Upper lobe of left lung (tissue), 6 donors: ENCODE results near the gene NAPB. TPM values are rescaled to one million over a fixed set of nuclear protein-coding genes. Genes with fewer than 3 reads are reported as not detected.

Experiments used
- ATAC-seq, 2 donors: fragments of 200-7000 bp; cut with Tn5 transposase; one replicate each; pipeline ENCODE4 v1.9.1; 2022; ENCODE audit warnings: mild to moderate bottlenecking in 2 of 2, moderate library complexity in 2 of 2; ENCODE audit not compliant: low FRiP score in 2 of 2
- DNase-seq, 2 donors: peaks; one replicate each; pipeline ENCODE4 v3.0.0-alpha.2; 2019 to 2020
- H3K27ac ChIP-seq, 4 donors: fragments of 200-600 bp; sonication (generic); one replicate each; pipeline ENCODE4 v1.5.1; 2016 to 2019
- H3K27me3 ChIP-seq, 4 donors: fragments of 200-600 bp; sonication (generic); one replicate each; pipeline ENCODE4 v1.5.1; 2017 to 2019
- H3K36me3 ChIP-seq, 4 donors: fragments of 200-600 bp; sonication (generic); one replicate each; pipeline ENCODE4 v1.5.1; 2016 to 2019
- H3K4me1 ChIP-seq, 4 donors: fragments of 200-600 bp; sonication (generic); one replicate each; pipeline ENCODE4 v1.5.1; 2018 to 2019
- H3K4me3 ChIP-seq, 4 donors: fragments of 200-600 bp; sonication (generic); one replicate each; pipeline ENCODE4 v1.5.1; 2017 to 2019; ENCODE audit warnings: mild to moderate bottlenecking in 2 of 4, moderate library complexity in 1 of 4
- H3K9me3 ChIP-seq, 4 donors: fragments of 200-600 bp; sonication (generic); one replicate each; pipeline ENCODE4 v1.5.1; 2018 to 2019
- CTCF ChIP-seq, 6 experiments: fragments of 450-650 bp in 4 of 6; fragments of 200-600 bp in 2 of 6; sonication (generic) in 2 of 6; IDR thresholded peaks; one replicate each; pipeline ENCODE4 v1.5.1; 2016 to 2019; ENCODE audit warnings: antibody characterized with exemption in 6 of 6
- EP300 ChIP-seq, 4 donors: sonication (generic); formaldehyde crosslinking; IDR thresholded peaks; one replicate each; pipeline ENCODE4 v1.5.1; 2017; ENCODE audit warnings: antibody characterized with exemption in 4 of 4, control low read depth in 2 of 4
- POLR2A ChIP-seq, 4 donors: fragments of 450-650 bp; IDR thresholded peaks; one replicate each; pipeline ENCODE4 v1.5.1; 2016 to 2017; ENCODE audit warnings: antibody characterized with exemption in 4 of 4, mild to moderate bottlenecking in 2 of 4
- POLR2AphosphoS5 ChIP-seq, 2 donors: sonication (generic); formaldehyde crosslinking; IDR thresholded peaks; one replicate each; pipeline ENCODE4 v1.5.1; 2017; ENCODE audit warnings: antibody characterized with exemption in 2 of 2
- WGBS, 2 donors: methylation state at CpG; one replicate each; pipeline ENCODE4 v1.1.5; 2017 to 2018; 5-methylcytosine and 5-hydroxymethylcytosine counted together
- total RNA-seq, 6 donors: library from RNA; depleted of rRNA in 4 of 6; stranded (reverse); fragments of >200 nt in 4 of 6; gene quantifications; one replicate each; pipeline versions ENCODE4 v1.1.0 to v1.2.1, GENCODE V29; 2016 to 2021
- donor health status: DM: no; HTN: no; CAD: no; lungs with moderate emphysema.
- donor health status: DM: no; HTN: yes; CAD: no; lungs with severe emphysema.

NAPB gene
- total RNA-seq, 6 donors from 2014 or later = 9.7 to 27.7 (median 11.1) TPM

GRCh38 chr20:23440004-23440403 is 18.7 kb upstream of the NAPB start:
- Histone ChIP-seq H3K36me3 (no peaks in the 10 kb centered on the region), H3K4me3 (no peak overlapping the region), H3K9me3 (no peaks in the 10 kb centered on the region), H3K4me1 (peaks cover 0 to 4% (median 0%) of the 10 kb centered on the region in 4 donors), H3K27me3 (no peaks in the 10 kb centered on the region), H3K27ac (no peak overlapping the region)
- WGBS, 2 donors = 77 to 94% methylated on average over 2 of the region's 2 CpGs
- no peak for DNase-seq
- TF ChIP-seq CTCF (IDR thresholded peaks at IDR 0.05) = no peak
- TF ChIP-seq POLR2A (IDR thresholded peaks at IDR 0.05) = no peak
- TF ChIP-seq POLR2AphosphoS5 (IDR thresholded peaks at IDR 0.05) = no peak
- TF ChIP-seq EP300 (IDR thresholded peaks at IDR 0.05) = no peak
- no peak for ATAC-seq

DNA sequence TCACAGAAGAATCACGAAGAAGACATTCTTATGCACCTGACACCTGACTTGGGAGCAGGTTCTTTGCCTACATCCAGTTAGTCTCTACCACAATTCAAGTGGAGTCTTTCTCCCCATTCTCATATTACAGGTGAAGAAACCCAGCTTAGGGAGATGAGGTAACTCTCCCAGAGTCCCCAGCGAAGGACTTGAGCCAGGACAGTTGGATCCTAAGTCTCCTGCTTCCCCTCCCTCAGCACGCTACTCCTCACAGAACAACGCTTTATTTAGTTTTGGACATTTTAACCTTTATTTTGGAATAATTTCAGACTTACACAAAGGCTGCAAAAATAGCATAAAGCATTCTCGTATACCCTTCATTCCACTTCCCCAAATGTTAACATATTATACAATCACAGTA is 17.4 kb upstream of the NAPB start:
- Histone ChIP-seq H3K27me3 (no peaks in the 10 kb centered on the region), H3K36me3 (no peaks in the 10 kb centered on the region), H3K27ac (no peak overlapping the region), H3K9me3 (no peaks in the 10 kb centered on the region), H3K4me3 (no peak overlapping the region), H3K4me1 (peaks cover 0 to 4% (median 0%) of the 10 kb centered on the region in 4 donors)
- DNase-seq = no peak
- no peak for ATAC-seq
- 79 to 88% methylated on average over 5 of the region's 5 CpGs for WGBS, 2 donors
- TF ChIP-seq CTCF (IDR thresholded peaks at IDR 0.05) (no peak), POLR2AphosphoS5 (IDR thresholded peaks at IDR 0.05) (no peak), EP300 (IDR thresholded peaks at IDR 0.05) (no peak), POLR2A (IDR thresholded peaks at IDR 0.05) (no peak)

- 90 to 91% methylated on average over 9 of the region's 9 CpGs for WGBS, 2 donors
- ATAC-seq = no peak
- no peak for TF ChIP-seq POLR2A (IDR thresholded peaks at IDR 0.05)
- DNase-seq = no peak
- Histone ChIP-seq H3K4me1 (peaks cover 0 to 4% (median 0%) of the 10 kb centered on the region in 4 donors), H3K27ac (no peak overlapping the region), H3K4me3 (no peak overlapping the region), H3K36me3 (no peaks in the 10 kb centered on the region), H3K27me3 (no peaks in the 10 kb centered on the region), H3K9me3 (no peaks in the 10 kb centered on the region)
Observed at GRCh38 chr20:23437126-23437899, 16.0 kb upstream of the NAPB start.

- peaks cover 0 to 4% (median 0%) of the 10 kb centered on the region in 4 donors for H3K4me1 ChIP-seq
- H3K27ac ChIP-seq = no peak overlapping the region
- no peaks in the 10 kb centered on the region for H3K36me3 ChIP-seq
- H3K4me3 ChIP-seq = no peak overlapping the region
- no peaks in the 10 kb centered on the region for H3K9me3 ChIP-seq
- no peak for DNase-seq
- no peaks in the 10 kb centered on the region for H3K27me3 ChIP-seq
- WGBS, 2 donors = 41 to 43% methylated on average over 2 to 3 of the region's 3 CpGs
- TF ChIP-seq EP300 (IDR thresholded peaks at IDR 0.05) = no peak
- no peak for ATAC-seq
Observed at GRCh38 chr20:23436681-23437080, 15.4 kb upstream of the NAPB start.

DNA sequence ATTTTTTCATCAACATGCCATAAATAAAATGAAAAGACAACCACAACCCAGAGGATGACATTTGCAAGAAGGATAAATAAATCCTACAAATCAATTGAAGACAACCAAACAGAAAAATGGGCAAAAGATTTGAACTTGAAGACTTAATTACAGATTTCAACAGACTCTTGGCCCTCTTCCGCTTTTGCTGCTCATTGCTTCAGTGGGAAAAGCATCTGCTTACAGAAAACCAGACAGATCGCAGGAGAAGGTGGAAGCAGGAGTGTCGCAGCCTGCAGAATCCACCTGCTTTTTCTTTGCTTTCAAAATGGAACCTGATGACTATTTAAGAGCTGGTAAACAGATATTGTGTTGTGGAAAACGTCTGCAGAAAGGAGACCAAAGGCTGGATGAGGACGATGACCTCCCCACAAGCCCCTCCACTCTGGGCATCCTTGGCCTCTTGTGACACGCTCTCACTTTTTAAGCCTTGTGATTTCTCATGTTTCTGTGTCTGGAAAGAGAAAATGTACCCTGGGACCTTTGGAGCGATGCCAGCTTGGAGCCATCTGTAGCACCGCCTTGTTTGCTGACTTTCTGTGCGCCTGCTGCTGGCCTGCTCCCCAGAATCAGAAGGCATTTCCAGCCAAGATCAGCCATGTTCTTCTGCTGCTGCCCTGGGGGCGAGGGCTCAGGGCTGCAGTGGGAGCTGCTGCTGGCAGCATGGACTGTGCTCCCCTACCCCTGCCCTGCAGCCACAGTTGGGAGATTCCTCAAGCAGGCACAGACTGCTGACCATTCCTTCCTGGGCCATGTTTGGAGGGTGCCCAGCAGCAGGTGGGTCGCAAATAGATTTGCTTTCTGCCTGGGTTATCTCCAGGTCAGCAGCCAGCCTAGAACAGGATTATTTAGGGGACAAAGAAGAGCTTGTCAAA is 14.6 kb upstream of the NAPB start:
- H3K4me3 ChIP-seq = no peak overlapping the region
- DNase-seq (peak in 1 of 2 donors; percentile 23), ATAC-seq (peak in 1 of 2 donors; percentile 56)
- no peaks in the 10 kb centered on the region for H3K27me3 ChIP-seq
- H3K4me1 ChIP-seq = peaks cover 0 to 4% (median 0%) of the 10 kb centered on the region in 4 donors
- H3K36me3 ChIP-seq = no peaks in the 10 kb centered on the region
- WGBS, 2 donors = 71 to 74% methylated on average over 11 of the region's 11 CpGs
- no peaks in the 10 kb centered on the region for H3K9me3 ChIP-seq
- TF ChIP-seq POLR2A (IDR thresholded peaks at IDR 0.05) (no peak), CTCF (IDR thresholded peaks at IDR 0.05) (no peak), EP300 (IDR thresholded peaks at IDR 0.05) (no peak), POLR2AphosphoS5 (IDR thresholded peaks at IDR 0.05) (no peak)
- no peak overlapping the region for H3K27ac ChIP-seq
